Limb (tissue), 2 donors: Measurements from ENCODE around the gene LCE1A.

Experiments used
- DNase-seq, 2 donors: peaks; one replicate each; pipeline ENCODE4 v3.0.0-alpha.2; 2016; ENCODE audit errors: extremely low spot score in 2 of 2

The LCE1A gene, protein sequence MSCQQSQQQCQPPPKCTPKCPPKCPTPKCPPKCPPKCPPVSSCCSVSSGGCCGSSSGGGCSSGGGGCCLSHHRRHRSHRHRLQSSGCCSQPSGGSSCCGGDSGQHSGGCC

DNA sequence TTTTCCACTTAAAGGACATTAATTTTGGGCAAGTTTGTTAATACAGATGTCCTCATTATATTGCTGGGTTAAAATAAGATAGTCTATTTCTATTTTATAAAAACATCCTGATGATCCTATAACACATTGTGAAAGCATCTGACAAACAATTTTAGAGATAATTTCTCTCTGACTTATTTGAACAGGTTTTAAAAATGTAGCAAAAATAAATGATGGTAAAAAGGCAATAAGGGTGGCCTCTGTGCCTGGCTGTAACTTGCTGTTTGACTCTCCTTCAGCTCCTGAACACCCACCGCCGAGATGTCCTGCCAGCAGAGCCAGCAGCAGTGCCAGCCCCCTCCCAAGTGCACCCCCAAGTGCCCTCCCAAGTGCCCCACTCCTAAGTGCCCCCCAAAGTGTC, at the start of gene LCE1A:
Gene LCE1A, plus strand, starts transcription at position 301 of the 400 bp plus-strand sequence. Its CDS starts 0 bp downstream, at position 301.
- DNase-seq: no peak

DNA sequence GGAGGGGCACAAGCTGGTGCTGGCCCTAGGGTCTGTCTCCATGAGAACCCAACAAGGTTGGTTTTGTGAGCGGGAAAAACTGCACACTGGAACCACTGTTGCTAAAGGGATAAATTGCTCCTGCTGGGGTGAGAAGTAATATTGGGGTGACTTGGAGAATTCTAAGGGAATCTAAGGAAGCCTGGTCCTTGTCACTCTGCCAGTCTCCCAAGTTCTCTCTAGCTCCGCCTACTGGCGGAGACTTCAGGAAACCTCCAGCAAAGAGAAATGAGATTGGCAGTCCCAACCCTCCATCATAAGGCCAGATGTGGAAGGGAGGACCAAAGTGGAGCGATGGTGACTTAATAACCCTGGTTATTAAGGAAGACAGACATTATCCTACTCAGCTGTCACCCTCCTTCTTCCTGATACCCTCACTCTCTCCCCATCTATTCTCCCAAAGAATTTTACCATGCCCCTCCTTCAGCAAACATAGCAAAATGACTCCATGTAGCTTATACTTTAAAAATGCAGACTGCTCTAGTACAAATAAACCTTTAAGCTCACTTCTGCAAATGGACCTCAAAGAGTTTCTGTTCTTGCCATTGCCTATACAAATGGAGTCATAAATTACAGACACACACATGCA, 49.6 kb upstream of the LCE1A start:
- DNase-seq: no peak

DNA sequence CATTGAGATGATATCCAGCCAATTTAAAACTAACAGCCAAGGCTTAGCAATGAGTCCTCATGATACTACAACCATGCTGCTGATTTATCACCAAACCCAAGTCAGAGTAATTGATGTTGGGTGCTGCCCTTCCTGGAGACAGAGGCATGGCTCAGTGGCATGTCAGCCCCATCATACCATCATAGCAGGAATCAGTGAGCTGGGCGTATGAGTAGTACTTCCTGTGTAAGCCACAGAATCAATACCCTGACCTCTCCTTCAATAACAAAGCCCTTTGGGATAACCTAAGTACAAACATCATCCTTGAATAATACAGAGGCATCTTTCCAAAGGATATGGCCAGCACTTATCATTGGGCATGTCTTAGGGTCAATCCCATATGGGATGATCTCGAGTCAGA, 44.2 kb upstream of the LCE1A start:
- DNase-seq: no peak

DNA sequence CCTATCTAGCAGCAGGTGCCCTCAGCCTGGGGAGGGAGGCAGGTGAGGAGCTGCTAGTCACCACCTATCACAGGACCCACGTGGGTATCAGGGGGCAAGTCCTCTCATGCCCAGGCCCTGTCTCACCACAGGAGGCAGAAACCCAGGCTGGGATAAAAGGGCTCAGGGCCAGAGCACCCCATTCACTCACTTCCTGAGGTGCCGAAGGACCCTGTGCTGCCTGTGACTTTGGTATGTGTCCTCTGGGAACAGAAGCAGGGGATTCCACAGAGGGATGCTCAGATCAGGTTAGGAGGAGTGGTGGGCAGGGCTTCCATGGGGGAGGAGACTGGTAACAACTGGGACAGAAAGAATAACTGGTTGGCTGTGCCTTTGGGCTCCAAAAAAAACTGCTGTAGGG, 41.2 kb upstream of the LCE1A start, which contains the start of gene LCE1E:
Gene LCE1E, plus strand, starts transcription at position 181 of the 400 bp plus-strand sequence. CDS start 1,043 bp downstream, outside the sequence.
- no peak for DNase-seq

DNA sequence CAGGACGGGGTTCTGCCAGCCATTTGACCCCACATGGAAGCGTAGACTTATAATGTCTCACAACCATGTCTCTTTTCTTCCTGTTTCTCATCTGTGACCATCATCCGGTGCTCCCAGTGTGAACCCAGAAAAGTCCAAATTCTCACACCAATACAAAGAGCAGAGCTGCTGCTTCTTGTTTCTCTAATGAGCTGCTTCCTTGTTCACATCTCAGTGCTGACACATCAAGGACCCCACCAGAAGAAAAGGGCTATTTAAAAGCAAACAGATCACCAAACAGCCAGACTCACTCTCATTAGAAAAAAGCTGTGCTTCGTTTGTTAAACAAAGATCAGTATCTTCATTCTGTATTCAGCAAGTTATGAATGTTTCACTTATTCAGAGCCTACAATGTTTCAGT, 31.6 kb upstream of the LCE1A start:
- no peak for DNase-seq

DNA sequence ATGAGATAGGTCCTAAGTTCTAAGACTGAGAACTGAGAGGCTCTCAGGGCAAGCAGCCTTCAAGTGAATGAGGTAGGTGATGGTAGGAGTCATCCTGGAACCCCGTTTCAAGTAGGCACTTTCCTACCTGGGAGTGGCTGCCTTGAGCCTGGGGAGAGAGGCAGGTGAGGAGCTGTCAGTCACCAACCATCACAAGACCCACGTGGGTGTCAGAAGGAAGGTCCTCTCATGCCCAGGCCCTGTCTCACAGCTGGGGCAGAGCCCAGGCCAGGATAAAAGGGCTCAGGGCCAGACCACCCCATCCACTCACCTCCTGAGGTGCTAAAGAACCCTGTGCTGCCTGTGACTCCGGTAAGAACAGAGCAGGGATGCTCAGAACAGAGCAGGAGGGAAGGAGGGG, 30.9 kb upstream of the LCE1A start, which contains the start of gene LCE1D:
Gene LCE1D, plus strand, starts transcription at position 301 of the 400 bp plus-strand sequence. CDS start 1,074 bp downstream, outside the sequence.
- DNase-seq: no peak

DNA sequence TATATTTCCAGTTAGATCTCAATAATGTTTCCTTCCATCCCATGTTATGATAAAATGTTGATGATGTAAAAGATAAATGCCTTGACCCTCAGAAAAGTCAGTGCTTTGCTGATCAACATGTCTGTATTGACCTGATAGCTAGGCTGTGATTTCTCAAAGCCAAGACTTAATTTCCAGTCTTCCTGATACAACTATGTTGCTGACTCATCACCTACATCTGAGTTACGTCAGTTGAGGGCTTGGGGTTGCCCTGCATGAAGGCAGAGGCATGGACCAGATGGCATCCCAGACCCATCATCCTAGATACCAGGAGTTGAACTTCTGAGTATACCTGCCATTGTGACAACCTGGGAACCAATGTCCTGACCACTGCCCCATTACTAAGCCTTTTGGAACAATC, 25.9 kb upstream of the LCE1A start:
- no peak for DNase-seq

DNA sequence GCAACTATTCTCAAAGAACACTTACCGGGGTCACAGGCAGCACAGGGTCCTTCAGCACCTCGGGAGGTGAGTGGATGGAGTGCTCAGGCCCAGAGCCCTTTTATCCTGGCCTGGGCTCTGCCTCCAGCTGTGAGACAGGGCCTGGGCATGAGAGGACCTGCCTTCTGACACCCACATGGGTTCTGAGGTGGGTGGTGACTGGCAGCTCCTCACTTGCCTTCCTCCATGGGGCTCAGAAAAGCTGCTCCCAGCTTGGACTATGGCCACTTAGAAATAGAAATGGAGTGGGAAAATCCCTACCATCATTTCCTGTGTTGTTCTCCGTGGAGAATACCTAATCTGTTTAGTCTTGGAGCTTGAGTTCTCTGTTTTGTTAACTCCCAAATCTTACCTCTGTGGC, 20.7 kb upstream of the LCE1A start, which contains the start of gene LCE1C:
Gene LCE1C, minus strand, starts transcription at position 76 of the 400 bp plus-strand sequence. CDS start 1,173 bp downstream, outside the sequence.
- DNase-seq: no peak

DNA sequence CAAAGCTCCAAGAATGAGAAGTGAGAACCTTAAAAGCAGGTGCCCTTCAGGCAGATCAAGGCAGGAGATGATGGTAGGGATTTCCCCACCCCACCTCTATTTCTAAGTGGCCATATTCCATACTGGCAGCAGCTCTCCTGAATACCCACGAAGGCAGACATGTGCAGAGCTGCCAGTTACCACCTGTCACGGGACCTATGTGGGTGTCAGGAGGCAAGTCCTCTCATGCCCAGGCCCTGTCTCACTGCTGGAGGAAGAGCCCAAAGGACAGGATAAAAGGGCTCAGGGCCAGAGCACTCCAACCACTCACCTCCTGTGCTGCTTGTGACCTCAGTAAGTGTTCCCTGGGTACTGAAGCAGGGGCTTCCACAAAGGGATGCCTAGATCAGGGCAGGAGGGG, 16.2 kb upstream of the LCE1A start:
- DNase-seq: no peak

DNA sequence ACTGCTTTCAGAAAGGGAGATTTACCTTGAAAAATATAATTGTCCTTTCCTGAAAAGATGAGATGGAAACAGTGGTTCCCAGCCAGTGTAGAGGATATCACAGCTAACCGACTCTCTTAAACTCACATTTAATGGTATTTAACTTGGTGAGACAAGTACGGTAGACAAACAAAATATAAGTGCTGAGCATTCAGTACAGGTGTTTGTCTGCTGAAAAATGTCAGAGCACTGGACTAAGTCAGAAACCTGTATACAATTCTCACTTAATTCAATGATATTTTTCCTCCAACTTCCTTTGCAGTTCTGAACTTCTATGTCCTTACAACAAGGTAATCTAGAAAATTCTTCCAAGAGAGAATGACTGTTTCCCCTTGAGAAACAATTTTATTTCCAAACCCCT, 15.6 kb upstream of the LCE1A start, which contains the start of gene LCE1B:
Gene LCE1B, plus strand, starts transcription at position 301 of the 400 bp plus-strand sequence. CDS start 476 bp downstream, outside the sequence.
- no peak for DNase-seq

DNA sequence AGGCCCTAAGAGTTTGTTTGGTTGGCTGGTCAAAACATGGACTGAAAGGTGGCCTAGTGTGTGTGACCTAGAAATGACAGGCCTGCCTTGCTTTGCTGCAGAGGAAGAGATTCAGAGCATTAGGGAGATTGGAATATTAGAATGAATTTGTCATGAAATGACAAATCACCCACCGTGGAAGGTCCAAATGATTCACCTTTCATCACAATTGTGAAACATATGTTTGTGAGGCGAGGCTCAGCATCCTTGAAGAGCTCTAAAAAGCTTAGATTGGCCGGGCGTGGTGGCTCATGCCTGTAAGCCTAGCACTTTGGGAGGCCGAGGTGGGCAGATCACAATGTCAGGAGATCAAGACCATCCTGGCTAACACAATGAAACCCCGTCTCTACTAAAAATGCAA, 10.0 kb upstream of the LCE1A start:
- DNase-seq: no peak

DNA sequence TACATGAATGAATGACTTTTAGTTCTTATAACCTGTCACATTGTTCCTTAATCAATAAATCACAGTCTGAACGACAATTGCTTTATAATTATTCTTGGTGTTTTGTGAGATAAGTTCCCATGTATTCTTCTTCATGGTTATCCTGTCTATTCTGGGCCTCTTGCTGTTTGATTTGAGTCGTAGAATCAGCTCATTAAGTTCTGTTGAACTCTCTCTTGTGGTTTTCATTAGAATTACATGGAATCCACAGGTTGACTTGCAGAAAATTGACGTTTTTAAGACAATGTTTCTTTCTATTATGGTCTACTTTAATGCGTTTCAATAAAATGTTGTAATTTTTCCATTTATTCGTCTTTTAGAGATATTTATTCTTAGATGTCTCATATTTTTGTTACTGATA, 4.0 kb upstream of the LCE1A start:
- no peak for DNase-seq

DNA sequence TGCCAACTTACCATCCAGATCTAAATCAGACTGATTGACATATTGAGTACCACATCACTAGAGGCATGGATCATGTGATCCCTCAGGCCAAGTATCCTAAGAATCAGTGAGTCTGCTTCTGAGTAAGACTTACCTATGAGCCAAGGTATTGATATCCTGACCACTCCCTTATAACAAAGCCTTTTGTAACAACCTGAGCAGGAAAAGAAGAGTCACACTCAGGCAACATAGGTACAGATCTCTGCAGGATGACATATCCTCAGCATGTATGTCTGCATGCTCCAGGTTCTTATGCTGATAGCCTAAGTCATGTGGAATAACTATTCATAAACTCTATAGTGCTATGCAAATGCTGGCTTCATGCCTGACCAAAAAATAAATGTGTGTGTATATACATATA, 2.3 kb upstream of the LCE1A start:
- DNase-seq: no peak

DNA sequence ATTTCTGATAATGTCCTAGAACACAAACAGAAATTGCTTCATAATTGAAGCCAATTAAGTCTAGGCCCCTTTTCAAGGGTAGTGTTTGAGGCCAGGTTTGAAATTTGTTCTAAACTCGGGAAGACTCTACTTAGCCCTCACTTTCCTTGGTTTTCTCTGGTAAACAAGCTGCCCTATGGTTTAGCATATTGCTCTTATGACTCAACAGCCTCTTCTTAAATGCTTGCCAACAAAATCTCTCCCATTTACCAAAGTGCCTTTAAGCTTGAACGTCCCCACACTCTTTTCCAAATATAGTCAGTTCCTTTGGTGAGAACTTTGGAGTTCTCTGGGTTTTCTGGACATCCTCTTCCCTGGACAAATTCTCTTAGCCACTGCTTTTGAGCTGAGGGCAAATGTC, 9.6 kb downstream of the LCE1A start:
- no peak for DNase-seq

DNA sequence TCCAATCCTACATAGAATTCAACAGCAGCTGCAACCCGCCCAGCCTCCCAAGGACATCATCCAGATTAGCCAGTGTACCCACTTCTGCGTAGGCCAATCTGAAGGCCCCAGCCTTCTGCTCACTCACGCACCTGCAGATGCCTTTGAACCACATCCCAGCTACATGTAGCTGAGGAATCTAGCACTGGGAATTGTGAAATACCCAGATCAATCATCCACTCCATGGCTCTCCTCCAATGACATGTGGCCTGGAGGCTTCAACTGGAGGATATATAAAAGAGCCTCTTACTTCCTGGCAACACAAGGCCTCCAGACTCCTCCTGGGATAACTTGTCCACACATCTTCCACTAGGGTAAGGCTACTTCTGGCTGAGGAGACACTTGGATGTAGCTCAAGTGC, 15.3 kb downstream of the LCE1A start, which contains the start of gene LCE6A:
Gene LCE6A, plus strand, starts transcription at position 301 of the 400 bp plus-strand sequence. CDS start 665 bp downstream, outside the sequence.
- no peak for DNase-seq

DNA sequence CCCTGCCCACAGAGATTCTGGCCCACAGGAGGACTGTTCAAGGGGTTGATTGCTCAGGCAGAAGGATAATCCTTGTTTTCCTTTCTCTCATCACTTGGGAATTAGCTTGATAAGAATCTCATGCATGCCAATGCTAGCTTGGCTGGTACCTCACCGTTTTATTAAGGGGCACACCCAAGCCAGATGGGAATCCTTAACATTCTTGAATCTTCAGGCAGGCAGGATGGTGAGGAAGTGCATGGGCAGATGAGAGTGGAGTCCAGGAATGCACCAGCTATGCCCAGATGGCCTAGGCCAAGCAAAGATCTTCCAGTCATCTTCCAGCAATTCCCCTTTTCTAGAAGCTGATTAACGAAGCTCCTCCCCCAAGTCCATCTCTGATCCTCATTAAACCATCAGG, 28.4 kb downstream of the LCE1A start:
- no peak for DNase-seq

DNA sequence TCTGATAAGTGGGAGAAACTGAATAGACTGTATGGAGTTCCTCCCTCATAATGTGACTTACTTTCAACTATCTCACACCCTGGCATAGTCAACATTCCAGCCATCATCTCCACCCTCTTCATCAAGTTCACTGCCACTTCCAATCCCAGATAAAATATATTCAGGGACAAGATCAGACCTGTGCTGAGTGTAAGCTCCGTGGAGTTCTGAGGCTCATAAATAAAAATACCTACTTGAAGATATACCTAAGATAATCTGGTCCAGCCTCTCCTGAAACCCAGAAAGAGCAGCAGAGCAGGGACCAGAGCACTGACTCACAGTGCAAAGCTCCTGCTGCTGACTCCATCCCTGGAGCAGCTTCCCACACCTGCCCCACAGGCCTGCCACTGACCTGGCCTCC, 30.8 kb downstream of the LCE1A start:
- no peak for DNase-seq

DNA sequence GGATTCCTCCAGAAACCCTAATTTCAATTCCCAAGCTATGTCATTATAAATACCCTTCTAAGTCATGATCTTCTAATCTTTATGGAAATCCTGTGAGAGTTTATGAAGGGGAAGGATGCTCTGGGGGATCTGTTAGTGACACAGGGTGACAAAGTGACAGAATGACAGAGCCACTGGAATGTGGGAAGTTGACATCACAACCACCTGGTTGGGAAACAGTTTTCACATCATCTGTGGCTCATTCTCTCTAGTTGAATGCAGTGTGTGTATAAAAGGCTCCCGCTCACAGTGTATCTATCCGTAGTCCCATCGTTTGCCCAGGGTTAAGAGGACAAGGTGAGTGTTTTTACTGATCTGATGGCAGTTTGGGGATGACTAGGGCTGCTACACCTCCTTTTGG, 32.4 kb downstream of the LCE1A start, which contains the start of gene LCE7A:
Gene LCE7A, plus strand, starts transcription at position 301 of the 400 bp plus-strand sequence. CDS start 702 bp downstream, outside the sequence.
- no peak for DNase-seq

DNA sequence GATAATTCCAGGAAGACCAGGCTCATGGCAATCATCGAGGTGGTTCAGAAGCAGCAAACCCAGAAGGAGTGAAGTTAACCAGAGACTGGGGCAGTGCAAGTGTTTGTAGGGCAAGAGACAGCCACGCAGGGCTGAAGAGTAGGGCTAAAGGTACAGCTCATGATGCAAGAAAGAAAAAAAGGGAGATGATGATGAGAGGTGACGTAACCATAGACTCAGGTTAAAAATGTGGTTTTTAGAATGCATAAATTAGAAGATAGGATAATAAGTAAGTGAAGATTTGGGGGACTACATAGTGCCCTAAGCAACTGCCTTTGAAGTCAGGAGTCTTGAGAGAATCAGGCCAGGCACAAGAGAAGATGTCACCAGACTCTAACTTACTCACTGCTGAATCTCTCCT, 32.9 kb downstream of the LCE1A start:
- DNase-seq: no peak

DNA sequence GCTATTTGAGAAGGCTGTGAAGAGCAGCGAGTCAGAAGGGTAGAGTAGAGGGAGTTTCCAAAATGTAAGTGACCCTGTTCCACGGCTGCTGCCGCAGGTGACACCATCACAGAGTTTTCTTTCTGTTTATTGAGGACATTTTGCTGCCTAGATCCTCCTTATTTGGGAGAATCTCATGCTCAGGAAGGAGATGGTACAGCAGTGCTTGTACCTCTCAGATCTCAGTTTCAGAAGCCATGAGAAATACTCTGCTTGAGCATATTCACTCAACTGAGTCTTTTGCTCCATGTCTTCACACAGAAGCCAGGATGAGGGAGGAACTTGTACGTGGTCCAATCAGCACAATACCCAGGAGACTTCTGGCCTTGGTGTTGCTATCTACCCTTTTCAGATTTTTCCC, 34.1 kb downstream of the LCE1A start:
- no peak for DNase-seq

DNA sequence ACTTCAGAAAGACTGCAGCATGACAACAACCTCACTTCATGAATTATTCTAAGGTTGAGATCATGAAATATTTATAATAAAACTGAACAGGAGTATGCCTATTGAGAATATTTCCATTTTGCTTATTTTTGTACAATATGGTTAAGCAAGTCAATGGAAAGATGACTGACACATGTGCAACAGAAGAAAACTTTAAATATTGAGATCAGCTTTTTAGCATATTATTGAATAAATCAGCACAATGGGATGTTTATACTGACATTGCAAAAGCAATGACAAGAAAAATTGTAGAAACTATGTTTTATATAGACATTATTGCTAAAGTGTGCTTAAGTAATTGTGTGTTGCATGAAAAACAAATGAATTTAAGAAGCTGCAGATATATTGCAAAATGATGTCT, 37.2 kb downstream of the LCE1A start:
- DNase-seq: no peak

DNA sequence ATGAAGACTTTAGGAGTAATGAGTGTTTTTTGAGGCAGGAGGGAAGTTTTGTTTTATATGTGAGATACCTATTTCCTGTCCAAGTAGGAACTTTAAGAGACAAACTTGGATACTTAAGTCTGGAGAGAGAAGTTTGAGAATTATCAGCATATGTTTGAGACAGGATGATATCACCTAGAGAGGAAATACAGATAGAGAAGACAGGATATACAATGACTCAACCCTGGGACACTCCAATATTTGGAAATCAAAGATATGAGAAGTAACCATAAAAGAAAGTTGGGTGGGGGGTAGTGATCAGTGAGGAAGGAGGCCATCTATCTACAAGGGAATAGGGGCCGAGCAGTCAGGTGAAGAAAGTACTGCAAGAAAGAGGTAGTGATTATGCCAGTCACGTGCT, 39.0 kb downstream of the LCE1A start:
- no peak for DNase-seq
